ENCODE data around the gene RFFL.

RFFL gene

DNA sequence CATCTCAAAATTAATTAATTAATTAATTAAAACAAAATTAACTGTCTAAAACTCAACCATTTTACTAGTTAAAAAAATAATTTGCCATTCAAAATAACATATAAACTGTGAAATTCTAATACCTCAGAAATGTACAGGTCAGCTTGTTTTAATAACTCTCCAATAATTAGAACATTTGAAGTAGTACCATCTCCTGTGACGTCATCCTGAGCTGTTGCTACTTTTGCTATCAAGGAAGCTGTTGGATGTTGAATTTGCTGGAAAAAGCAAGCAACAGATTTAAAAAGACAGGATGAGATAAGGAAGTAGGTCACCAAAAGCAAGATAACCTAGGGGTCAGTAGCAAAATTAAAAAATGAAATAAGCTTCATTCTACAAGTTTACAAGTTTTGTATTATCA, 105.1 kb downstream of the RFFL start:
- DNase-seq, result no peak

Data from activated gamma-delta T cell treated with Interleukin-2 at 50 U/mL for 16 hours (primary cell).